ENCODE measurements around the gene LGMN. TPM values are rescaled to one million over a fixed set of nuclear protein-coding genes. Genes with fewer than 3 reads are reported as not detected.

Gene LGMN
- total and polyA plus RNA-seq, 9 of the 15 experiments (the other 6 are each of a cell fraction or from before 2014, with no cell fraction given): 0.05 to 1.4 (median 0.43) TPM; not detected in 2

- CTCF ChIA-PET (ENCODE audit: low intra/inter-chr PET ratio): no interaction called here
- POLR2A ChIA-PET: no interaction called here
- no peaks in the 10 kb centered on the region for H4K20me1 ChIP-seq (replicated peaks; ENCODE audit: control insufficient read depth, insufficient read depth, low read length)
- H3K4me3 ChIP-seq: no peak overlapping the region
- H3K36me3 ChIP-seq (ENCODE audit: control insufficient read depth, insufficient read depth, low read length): no peaks in the 10 kb centered on the region
- H3K79me2 ChIP-seq (ENCODE audit: control insufficient read depth, insufficient read depth, low read length): peaks cover 4% of the 10 kb centered on the region
- H3K4me1 ChIP-seq (replicated peaks in 1 of 2; ENCODE audit: control insufficient read depth in 2 of 2, insufficient read depth in 2 of 2, low read length in 2 of 2): peaks cover 5 to 15% of the 10 kb centered on the region in 2 experiments; a peak in 4 of 5 replicates
- no peak overlapping the region for H3K27ac ChIP-seq (ENCODE audit: extremely low read depth, low read depth, low read length)
- peaks cover 13% of the 10 kb centered on the region for H3K9me3 ChIP-seq (replicated peaks; ENCODE audit: control insufficient read depth, insufficient read depth, low read depth, low read length)
- DNase-seq (ENCODE audit: extremely low read depth in 1 of 4, low spot score in 3 of 4): peak in 2 of 4 experiments; percentile 5 to 8
- H3K4me2 ChIP-seq (ENCODE audit: insufficient read depth, low read length): no peak overlapping the region
- no TSS peak for BruUV-seq (replicated peaks)
- in situ Hi-C loops (cut with MboI) (no loop called here), intact Hi-C loops (cut with micrococcal nuclease) (no loop called here)
- no peaks in the 10 kb centered on the region for H3K27me3 ChIP-seq (ENCODE audit: control insufficient read depth in 2 of 2, insufficient read depth in 2 of 2, low read length in 2 of 2)
- H2AFZ ChIP-seq (ENCODE audit: low read depth, low read length): no peak overlapping the region
- ATAC-seq: no peak
- no peaks in the 10 kb centered on the region for H3K9me1 ChIP-seq (ENCODE audit: control insufficient read depth, insufficient read depth, low read length)
- no peak overlapping the region for H3K9ac ChIP-seq (ENCODE audit: insufficient read depth in 1 of 2, low read depth in 2 of 2, low read length in 2 of 2)
- FAIRE-seq: no peak
- no peak for TF ChIP-seq ZKSCAN3 (CRISPR knock-in tag; IDR thresholded peaks at IDR 0.05)
- TF ChIP-seq JUND (IDR thresholded peaks at IDR 0.05; ENCODE audit: borderline replicate concordance, low read depth, low read length): peak; percentile 83
- peak; percentile 84; the same call in 2 of the 3 replicates for TF ChIP-seq JUND (tag; IDR thresholded peaks at IDR 0.05; ENCODE audit: borderline replicate concordance, low read depth, low read length)
- peak; percentile 53; the same call in 1 of the 2 replicates for TF ChIP-seq DPF2 (IDR thresholded peaks at IDR 0.05)
- no peak for TF ChIP-seq MTA1 (IDR thresholded peaks at IDR 0.05; ENCODE audit: borderline replicate concordance)
- TF ChIP-seq, protein P1, sequence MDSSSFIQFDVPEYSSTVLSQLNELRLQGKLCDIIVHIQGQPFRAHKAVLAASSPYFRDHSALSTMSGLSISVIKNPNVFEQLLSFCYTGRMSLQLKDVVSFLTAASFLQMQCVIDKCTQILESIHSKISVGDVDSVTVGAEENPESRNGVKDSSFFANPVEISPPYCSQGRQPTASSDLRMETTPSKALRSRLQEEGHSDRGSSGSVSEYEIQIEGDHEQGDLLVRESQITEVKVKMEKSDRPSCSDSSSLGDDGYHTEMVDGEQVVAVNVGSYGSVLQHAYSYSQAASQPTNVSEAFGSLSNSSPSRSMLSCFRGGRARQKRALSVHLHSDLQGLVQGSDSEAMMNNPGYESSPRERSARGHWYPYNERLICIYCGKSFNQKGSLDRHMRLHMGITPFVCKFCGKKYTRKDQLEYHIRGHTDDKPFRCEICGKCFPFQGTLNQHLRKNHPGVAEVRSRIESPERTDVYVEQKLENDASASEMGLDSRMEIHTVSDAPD (CRISPR knock-in tag; IDR thresholded peaks at IDR 0.05): no peak
- no peak for TF ChIP-seq SMARCE1 (IDR thresholded peaks at IDR 0.05)
- no peak for TF ChIP-seq TEAD1 (CRISPR knock-in tag; IDR thresholded peaks at IDR 0.05)
- TF ChIP-seq IFI16 (CRISPR knock-in tag; IDR thresholded peaks at IDR 0.05): no peak
- TF ChIP-seq ARNT (IDR thresholded peaks at IDR 0.05): 0 out of 4 replicates have a peak, but pooled peaks have one; percentile 36 to 38
- TF ChIP-seq, protein P2, sequence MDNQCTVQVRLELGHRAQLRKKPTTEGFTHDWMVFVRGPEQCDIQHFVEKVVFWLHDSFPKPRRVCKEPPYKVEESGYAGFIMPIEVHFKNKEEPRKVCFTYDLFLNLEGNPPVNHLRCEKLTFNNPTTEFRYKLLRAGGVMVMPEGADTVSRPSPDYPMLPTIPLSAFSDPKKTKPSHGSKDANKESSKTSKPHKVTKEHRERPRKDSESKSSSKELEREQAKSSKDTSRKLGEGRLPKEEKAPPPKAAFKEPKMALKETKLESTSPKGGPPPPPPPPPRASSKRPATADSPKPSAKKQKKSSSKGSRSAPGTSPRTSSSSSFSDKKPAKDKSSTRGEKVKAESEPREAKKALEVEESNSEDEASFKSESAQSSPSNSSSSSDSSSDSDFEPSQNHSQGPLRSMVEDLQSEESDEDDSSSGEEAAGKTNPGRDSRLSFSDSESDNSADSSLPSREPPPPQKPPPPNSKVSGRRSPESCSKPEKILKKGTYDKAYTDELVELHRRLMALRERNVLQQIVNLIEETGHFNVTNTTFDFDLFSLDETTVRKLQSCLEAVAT (IDR thresholded peaks at IDR 0.05): peak in 1 of 2 experiments; percentile 38; a peak in 1 of 4 replicates
- TF ChIP-seq, protein P3, sequence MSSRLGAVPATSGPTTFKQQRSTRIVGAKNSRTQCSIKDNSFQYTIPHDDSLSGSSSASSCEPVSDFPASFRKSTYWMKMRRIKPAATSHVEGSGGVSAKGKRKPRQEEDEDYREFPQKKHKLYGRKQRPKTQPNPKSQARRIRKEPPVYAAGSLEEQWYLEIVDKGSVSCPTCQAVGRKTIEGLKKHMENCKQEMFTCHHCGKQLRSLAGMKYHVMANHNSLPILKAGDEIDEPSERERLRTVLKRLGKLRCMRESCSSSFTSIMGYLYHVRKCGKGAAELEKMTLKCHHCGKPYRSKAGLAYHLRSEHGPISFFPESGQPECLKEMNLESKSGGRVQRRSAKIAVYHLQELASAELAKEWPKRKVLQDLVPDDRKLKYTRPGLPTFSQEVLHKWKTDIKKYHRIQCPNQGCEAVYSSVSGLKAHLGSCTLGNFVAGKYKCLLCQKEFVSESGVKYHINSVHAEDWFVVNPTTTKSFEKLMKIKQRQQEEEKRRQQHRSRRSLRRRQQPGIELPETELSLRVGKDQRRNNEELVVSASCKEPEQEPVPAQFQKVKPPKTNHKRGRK (tag; IDR thresholded peaks at IDR 0.05): no peak
- 0 out of 2 replicates have a peak, but pooled peaks have one; percentile 44 for TF ChIP-seq ZNF280B (CRISPR knock-in tag; IDR thresholded peaks at IDR 0.05)
- no peak for TF ChIP-seq NONO (IDR thresholded peaks at IDR 0.05; ENCODE audit: low read depth in 2 of 2, low read length in 1 of 2)
- peak; percentile 29 for TF ChIP-seq MEIS2 (IDR thresholded peaks at IDR 0.05; ENCODE audit: partially characterized antibody)
- peak; percentile 48; the same call in 1 of the 2 replicates for TF ChIP-seq ZNF316 (IDR thresholded peaks at IDR 0.05)
- TF ChIP-seq CCAR2 (IDR thresholded peaks at IDR 0.05; ENCODE audit: low read depth, low read length): no peak
- peak; percentile 98 for TF ChIP-seq TRIM28 (IDR thresholded peaks at IDR 0.05)
- TF ChIP-seq EHMT2 (IDR thresholded peaks at IDR 0.05): peak; percentile 61; the same call in 1 of the 2 replicates
These were observed 41.1 kb upstream of the LGMN start for GRCh38 chr14:92789457-92790089.
